DND-41 (cell line): Measurements from ENCODE around the gene FBXL13.

Experiments used
- ATAC-seq: fragments of 200-7000 bp; cut with Tn5 transposase; 3 replicates; pipeline ENCODE4 v1.9.1; 2021; ENCODE audit warnings: low read depth; ENCODE audit not compliant: insufficient read depth
- DNase-seq: peaks from one replicate; pipeline ENCODE4 v3.0.0-alpha.2; 2020
- H2AFZ ChIP-seq: 2 replicates; pipeline ENCODE4 v1.6.0; 2012; ENCODE audit warnings: low read depth, low read length
- H3K27ac ChIP-seq: 2 replicates; pipeline ENCODE4 v1.5.1; 2012; ENCODE audit warnings: low read length, inconsistent platforms
- H3K27me3 ChIP-seq: fragments of 200-600 bp; sonication (generic); 2 replicates; pipeline ENCODE4 v1.6.0; 2012; ENCODE audit warnings: low read length, mild to moderate bottlenecking, inconsistent platforms; ENCODE audit not compliant: insufficient read depth, poor library complexity
- H3K36me3 ChIP-seq: 2 replicates; pipeline ENCODE4 v1.5.1; 2012; ENCODE audit warnings: low read length, inconsistent platforms; ENCODE audit not compliant: insufficient read depth
- H3K4me1 ChIP-seq: 2 replicates; pipeline ENCODE4 v1.5.1; 2012; ENCODE audit warnings: mild to moderate bottlenecking, low read length; ENCODE audit not compliant: insufficient read depth
- H3K4me2 ChIP-seq: 2 replicates; pipeline ENCODE4 v1.6.0; 2012; ENCODE audit warnings: mild to moderate bottlenecking, moderate library complexity, low read length, inconsistent platforms; ENCODE audit not compliant: insufficient read depth
- H3K4me3 ChIP-seq, 2 experiments: fragments of 200-600 bp in 1 of 2; shearing (Covaris generic) in 1 of 2; 2 replicates each; pipeline ENCODE4 v1.5.1; 2012 to 2016; ENCODE audit warnings: inconsistent platforms in 2 of 2, low read length in 2 of 2, mild to moderate bottlenecking in 2 of 2, low read depth in 1 of 2, moderate library complexity in 1 of 2
- H3K79me2 ChIP-seq: 2 replicates; pipeline ENCODE4 v1.6.0; 2012; ENCODE audit warnings: low read length, inconsistent platforms; ENCODE audit not compliant: insufficient read depth
- H3K9ac ChIP-seq: 2 replicates; pipeline ENCODE4 v1.6.0; 2012; ENCODE audit warnings: low read depth, mild to moderate bottlenecking, inconsistent platforms, low read length, moderate library complexity
- H3K9me3 ChIP-seq: 2 replicates; pipeline ENCODE4 v1.5.1; 2012; ENCODE audit warnings: low read length, moderate library complexity, mild to moderate bottlenecking, inconsistent platforms; ENCODE audit not compliant: insufficient read depth, severe bottlenecking
- H4K20me1 ChIP-seq: 2 replicates; pipeline ENCODE4 v1.6.0; 2012; ENCODE audit warnings: low read length; ENCODE audit not compliant: insufficient read depth
- EZH2 ChIP-seq: IDR thresholded peaks from 3 replicates; pipeline ENCODE4 v1.6.1; 2012; ENCODE audit warnings: borderline replicate concordance, low read depth, mild to moderate bottlenecking, moderate library complexity, low read length, inconsistent platforms; ENCODE audit not compliant: severe bottlenecking
- TF ChIP-seq, protein P1 (sequence below): IDR thresholded peaks from 2 replicates; pipeline ENCODE4 v1.5.1; 2012; ENCODE audit warnings: borderline replicate concordance, low read length, moderate library complexity, mild to moderate bottlenecking; ENCODE audit not compliant: poor library complexity, severe bottlenecking; ENCODE audit errors: extremely low read depth

FBXL13 gene

DNA sequence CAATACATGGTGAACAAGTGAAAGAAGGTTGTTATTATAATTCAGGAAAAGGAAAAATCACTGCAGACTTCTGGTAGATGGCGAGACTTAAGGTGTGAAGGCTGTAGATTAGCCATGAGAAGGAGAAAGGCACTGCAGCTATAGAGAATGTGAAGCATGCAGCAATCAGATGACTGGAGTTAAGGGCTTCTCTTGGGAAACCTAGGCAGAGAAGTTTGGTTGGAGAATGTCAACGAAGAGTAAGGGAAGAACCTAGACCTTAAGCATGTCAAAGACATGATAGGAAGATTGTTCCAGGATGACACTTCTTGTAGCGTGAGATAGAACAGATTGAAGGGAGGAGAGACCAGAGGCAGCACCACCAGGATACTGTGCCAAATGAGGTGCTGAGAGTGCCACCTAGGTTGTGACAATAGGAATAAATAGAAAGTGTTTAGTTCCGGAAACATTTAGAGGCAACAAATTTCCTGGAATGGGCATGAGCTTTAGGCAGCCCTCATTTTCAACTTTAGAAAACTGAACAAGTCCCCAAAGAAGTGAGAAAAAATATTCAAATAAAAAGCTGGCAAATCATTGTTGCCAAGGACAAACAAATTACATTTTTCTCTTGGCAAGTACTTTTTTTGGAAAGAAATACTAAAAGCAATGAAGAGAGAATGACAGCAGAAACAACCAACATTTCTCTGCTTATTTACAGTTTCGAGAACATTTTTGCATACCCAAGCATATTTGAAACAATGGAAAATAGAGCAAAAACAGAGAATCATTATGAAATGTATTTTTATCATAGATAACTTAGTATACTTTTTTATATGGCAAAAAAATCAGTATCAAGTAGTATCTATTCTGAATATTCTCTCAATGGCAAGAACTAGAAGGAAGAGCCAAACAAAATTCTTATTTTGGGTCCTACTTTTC, 156.9 kb downstream of the FBXL13 start:
- H3K4me1 ChIP-seq, result no peaks in the 10 kb centered on the region
- peaks cover 3% of the 10 kb centered on the region for H3K27me3 ChIP-seq
- ATAC-seq, result no peak
- DNase-seq, result no peak
- no peaks in the 10 kb centered on the region for H3K9me3 ChIP-seq
- no peak overlapping the region for H3K9ac ChIP-seq
- TF ChIP-seq, protein P1, sequence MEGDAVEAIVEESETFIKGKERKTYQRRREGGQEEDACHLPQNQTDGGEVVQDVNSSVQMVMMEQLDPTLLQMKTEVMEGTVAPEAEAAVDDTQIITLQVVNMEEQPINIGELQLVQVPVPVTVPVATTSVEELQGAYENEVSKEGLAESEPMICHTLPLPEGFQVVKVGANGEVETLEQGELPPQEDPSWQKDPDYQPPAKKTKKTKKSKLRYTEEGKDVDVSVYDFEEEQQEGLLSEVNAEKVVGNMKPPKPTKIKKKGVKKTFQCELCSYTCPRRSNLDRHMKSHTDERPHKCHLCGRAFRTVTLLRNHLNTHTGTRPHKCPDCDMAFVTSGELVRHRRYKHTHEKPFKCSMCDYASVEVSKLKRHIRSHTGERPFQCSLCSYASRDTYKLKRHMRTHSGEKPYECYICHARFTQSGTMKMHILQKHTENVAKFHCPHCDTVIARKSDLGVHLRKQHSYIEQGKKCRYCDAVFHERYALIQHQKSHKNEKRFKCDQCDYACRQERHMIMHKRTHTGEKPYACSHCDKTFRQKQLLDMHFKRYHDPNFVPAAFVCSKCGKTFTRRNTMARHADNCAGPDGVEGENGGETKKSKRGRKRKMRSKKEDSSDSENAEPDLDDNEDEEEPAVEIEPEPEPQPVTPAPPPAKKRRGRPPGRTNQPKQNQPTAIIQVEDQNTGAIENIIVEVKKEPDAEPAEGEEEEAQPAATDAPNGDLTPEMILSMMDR, result no peak
- no peak for TF ChIP-seq EZH2
- no peak overlapping the region for H3K4me3 ChIP-seq
- H3K79me2 ChIP-seq, result no peaks in the 10 kb centered on the region
- H3K27ac ChIP-seq, result no peak overlapping the region
- H3K4me2 ChIP-seq, result no peak overlapping the region
- no peak overlapping the region for H2AFZ ChIP-seq
- H3K36me3 ChIP-seq, result no peaks in the 10 kb centered on the region
- no peaks in the 10 kb centered on the region for H4K20me1 ChIP-seq

- no peak for TF ChIP-seq EZH2
- TF ChIP-seq, protein P1, result no peak
- no peak for DNase-seq
- H3K9ac ChIP-seq, result no peak overlapping the region
- H3K27me3 ChIP-seq, result peaks cover 4% of the 10 kb centered on the region
- no peaks in the 10 kb centered on the region for H3K36me3 ChIP-seq
- no peaks in the 10 kb centered on the region for H4K20me1 ChIP-seq
- H3K4me1 ChIP-seq, result no peaks in the 10 kb centered on the region
- H3K27ac ChIP-seq, result no peak overlapping the region
- no peak overlapping the region for H3K4me2 ChIP-seq
- no peak for ATAC-seq
- H3K4me3 ChIP-seq, result no peak overlapping the region
- no peak overlapping the region for H2AFZ ChIP-seq
- no peaks in the 10 kb centered on the region for H3K79me2 ChIP-seq
- H3K9me3 ChIP-seq, result no peaks in the 10 kb centered on the region
Observed at GRCh38 chr7:102916881-102917280, 157.7 kb downstream of the FBXL13 start.

- H3K36me3 ChIP-seq, result no peaks in the 10 kb centered on the region
- no peaks in the 10 kb centered on the region for H3K79me2 ChIP-seq
- H3K4me2 ChIP-seq, result no peak overlapping the region
- no peak overlapping the region for H2AFZ ChIP-seq
- H3K4me1 ChIP-seq, result no peaks in the 10 kb centered on the region
- no peak overlapping the region for H3K9ac ChIP-seq
- ATAC-seq (no peak), DNase-seq (no peak)
- no peaks in the 10 kb centered on the region for H3K9me3 ChIP-seq
- no peak for TF ChIP-seq EZH2
- TF ChIP-seq, protein P1, result no peak
- no peak overlapping the region for H3K27ac ChIP-seq
- H4K20me1 ChIP-seq, result no peaks in the 10 kb centered on the region
- no peak overlapping the region for H3K4me3 ChIP-seq
- H3K27me3 ChIP-seq, result peaks cover 4% of the 10 kb centered on the region
Observed at GRCh38 chr7:102916426-102916825, 158.2 kb downstream of the FBXL13 start.
